Endothelial cell (in vitro differentiated cells): Measurements from ENCODE around the gene DDX28. TPM values are rescaled to one million over a fixed set of nuclear protein-coding genes. Genes with fewer than 3 reads are reported as not detected.
A peak's percentile ranks its signal among the peaks of the same experiment; 100 is the strongest.

ENCODE experiments used
- DNase-seq: peaks from one replicate; pipeline ENCODE4 v3.0.0; 2021; ENCODE audit warnings: low spot score
- H3K27ac Mint-ChIP-seq: one replicate; pipeline ENCODE4 v1.8.0; 2021; ENCODE audit warnings: mixed read lengths, inconsistent platforms; ENCODE audit not compliant: unreplicated experiment
- H3K27me3 Mint-ChIP-seq: one replicate; pipeline ENCODE4 v1.8.0; 2021; ENCODE audit warnings: mild to moderate bottlenecking, moderate library complexity, mixed read lengths, inconsistent platforms; ENCODE audit not compliant: unreplicated experiment
- H3K36me3 Mint-ChIP-seq: one replicate; pipeline ENCODE4 v1.8.0; 2021; ENCODE audit warnings: mild to moderate bottlenecking, low read depth, mixed read lengths, inconsistent platforms; ENCODE audit not compliant: unreplicated experiment
- H3K4me1 Mint-ChIP-seq: one replicate; pipeline ENCODE4 v1.8.0; 2021; ENCODE audit warnings: mild to moderate bottlenecking, mixed read lengths, inconsistent platforms; ENCODE audit not compliant: unreplicated experiment
- H3K4me3 Mint-ChIP-seq: one replicate; pipeline ENCODE4 v1.8.0; 2021; ENCODE audit warnings: mild to moderate bottlenecking, mixed read lengths, inconsistent platforms; ENCODE audit not compliant: unreplicated experiment
- H3K9me3 Mint-ChIP-seq: one replicate; pipeline ENCODE4 v1.8.0; 2021; ENCODE audit warnings: mixed read lengths, inconsistent platforms; ENCODE audit not compliant: unreplicated experiment
- total RNA-seq: library from RNA; stranded (reverse); fragmentation: NEBNext Ultra II Directional; extraction: Animal tissue kit (Norgen Biotek cat#: 25700); gene quantifications from one replicate; pipeline ENCODE4 v1.2.1, GENCODE V29; 2021; ENCODE audit not compliant: unreplicated experiment
- TF ChIP-seq, protein P1 (sequence below): fragments of 200-600 bp; sonication (generic); IDR thresholded peaks from one replicate; pipeline ENCODE4 v1.5.0; 2021; ENCODE audit warnings: antibody characterized with exemption; ENCODE audit not compliant: unreplicated experiment

The DDX28 gene
- total RNA-seq, 1 donor from 2014 or later: 10.3 TPM

DNA sequence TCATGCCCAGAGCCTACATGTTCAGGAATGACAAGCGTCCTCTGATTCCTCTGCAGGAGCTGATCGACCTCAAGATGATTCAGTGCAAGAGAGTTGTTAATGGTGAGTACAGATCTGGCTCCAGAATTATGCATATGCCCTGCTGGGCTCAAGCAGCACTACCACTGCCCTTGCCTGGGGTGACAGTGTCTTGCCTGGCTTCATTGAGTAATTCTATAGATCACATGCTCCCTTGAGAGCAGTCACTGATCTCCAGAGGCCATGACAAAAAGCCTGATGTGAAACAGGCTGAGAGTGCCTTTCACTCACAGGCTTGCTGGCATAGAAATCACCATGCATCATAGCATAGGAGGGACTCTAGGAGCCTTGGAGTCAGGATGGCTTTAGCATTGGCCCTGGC is 26.4 kb upstream of the DDX28 start:
- Mint-ChIP-seq H3K27ac (no peak overlapping the region), H3K4me1 (peaks cover 2% of the 10 kb centered on the region), H3K4me3 (no peak overlapping the region), H3K9me3 (no peaks in the 10 kb centered on the region), H3K36me3 (peaks cover 10% of the 10 kb centered on the region), H3K27me3 (peaks cover 3% of the 10 kb centered on the region)
- TF ChIP-seq, protein P1, sequence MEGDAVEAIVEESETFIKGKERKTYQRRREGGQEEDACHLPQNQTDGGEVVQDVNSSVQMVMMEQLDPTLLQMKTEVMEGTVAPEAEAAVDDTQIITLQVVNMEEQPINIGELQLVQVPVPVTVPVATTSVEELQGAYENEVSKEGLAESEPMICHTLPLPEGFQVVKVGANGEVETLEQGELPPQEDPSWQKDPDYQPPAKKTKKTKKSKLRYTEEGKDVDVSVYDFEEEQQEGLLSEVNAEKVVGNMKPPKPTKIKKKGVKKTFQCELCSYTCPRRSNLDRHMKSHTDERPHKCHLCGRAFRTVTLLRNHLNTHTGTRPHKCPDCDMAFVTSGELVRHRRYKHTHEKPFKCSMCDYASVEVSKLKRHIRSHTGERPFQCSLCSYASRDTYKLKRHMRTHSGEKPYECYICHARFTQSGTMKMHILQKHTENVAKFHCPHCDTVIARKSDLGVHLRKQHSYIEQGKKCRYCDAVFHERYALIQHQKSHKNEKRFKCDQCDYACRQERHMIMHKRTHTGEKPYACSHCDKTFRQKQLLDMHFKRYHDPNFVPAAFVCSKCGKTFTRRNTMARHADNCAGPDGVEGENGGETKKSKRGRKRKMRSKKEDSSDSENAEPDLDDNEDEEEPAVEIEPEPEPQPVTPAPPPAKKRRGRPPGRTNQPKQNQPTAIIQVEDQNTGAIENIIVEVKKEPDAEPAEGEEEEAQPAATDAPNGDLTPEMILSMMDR: no peak
- DNase-seq: no peak

DNA sequence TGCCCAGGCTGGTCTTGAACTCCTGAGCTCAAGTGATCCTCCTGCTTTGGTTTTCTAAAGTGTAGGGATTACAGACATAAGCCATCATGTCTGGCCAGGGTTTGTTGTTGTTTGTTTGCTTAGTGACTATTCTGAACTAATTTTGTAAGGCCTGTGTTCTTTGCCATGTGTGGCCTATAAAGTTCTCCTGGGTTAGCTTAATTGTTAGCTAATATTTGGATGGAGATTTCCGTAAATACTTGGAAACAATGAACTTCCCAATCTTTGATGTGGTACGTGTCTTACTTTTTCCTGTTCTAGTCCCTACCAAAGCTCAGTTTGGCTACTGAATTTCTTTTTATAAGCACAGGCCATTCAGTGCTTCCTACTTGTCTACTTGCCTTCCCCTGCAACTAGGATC is 25.0 kb upstream of the DDX28 start:
- H3K4me3 Mint-ChIP-seq: no peak overlapping the region
- H3K27ac Mint-ChIP-seq: no peak overlapping the region
- no peaks in the 10 kb centered on the region for H3K9me3 Mint-ChIP-seq
- DNase-seq: no peak
- H3K27me3 Mint-ChIP-seq: peaks cover 3% of the 10 kb centered on the region
- peaks cover 2% of the 10 kb centered on the region for H3K4me1 Mint-ChIP-seq
- peaks cover 3% of the 10 kb centered on the region for H3K36me3 Mint-ChIP-seq
- TF ChIP-seq, protein P1: no peak

DNA sequence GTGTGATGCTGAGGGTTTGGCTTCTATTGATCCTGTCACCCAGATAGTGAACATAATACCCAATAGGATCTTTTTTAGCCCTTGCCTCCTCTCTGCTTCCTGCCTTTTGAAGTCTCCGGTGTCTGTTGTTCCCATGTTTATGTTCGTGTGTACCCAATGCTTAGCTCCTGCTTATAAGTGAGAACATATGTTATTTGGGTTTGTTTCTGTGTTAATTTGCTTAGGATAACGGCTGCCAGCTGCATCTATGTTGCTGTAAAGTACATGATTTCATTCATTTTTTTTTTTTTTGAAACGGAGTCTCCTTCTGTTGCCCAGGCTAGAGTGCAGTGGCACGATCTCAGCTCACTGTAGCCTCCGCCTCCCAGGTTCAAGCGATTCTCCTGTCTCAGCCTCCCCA is 23.1 kb upstream of the DDX28 start:
- TF ChIP-seq, protein P1: no peak
- no peak for DNase-seq
- Mint-ChIP-seq H3K4me1 (peaks cover 2% of the 10 kb centered on the region), H3K9me3 (no peaks in the 10 kb centered on the region), H3K36me3 (peaks cover 3% of the 10 kb centered on the region), H3K4me3 (peak overlapping the region; percentile 60), H3K27me3 (peaks cover 5% of the 10 kb centered on the region), H3K27ac (no peak overlapping the region)

DNA sequence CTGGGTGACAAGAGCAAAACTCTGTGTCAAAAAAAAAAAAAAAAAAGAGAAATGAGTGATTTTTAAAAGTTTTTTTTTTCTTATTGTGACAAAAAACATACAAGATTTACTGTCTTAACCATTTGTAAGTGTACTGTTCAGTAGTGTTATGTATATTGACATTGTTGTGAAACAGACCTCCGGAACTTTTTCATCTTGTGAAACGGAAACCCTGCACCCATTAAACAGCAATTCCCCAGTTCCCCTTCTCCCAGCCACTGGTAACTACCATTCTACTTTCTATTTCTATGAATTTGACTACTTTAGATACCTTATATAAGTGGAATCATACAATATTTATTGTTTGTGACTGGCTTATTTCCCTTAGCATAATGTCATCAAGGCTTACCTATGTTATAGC is 18.8 kb upstream of the DDX28 start:
- peaks cover 7% of the 10 kb centered on the region for H3K27me3 Mint-ChIP-seq
- H3K4me1 Mint-ChIP-seq: peaks cover 14% of the 10 kb centered on the region
- no peaks in the 10 kb centered on the region for H3K9me3 Mint-ChIP-seq
- TF ChIP-seq, protein P1: no peak
- no peak overlapping the region for H3K4me3 Mint-ChIP-seq
- peaks cover 8% of the 10 kb centered on the region for H3K36me3 Mint-ChIP-seq
- no peak for DNase-seq
- no peak overlapping the region for H3K27ac Mint-ChIP-seq

DNA sequence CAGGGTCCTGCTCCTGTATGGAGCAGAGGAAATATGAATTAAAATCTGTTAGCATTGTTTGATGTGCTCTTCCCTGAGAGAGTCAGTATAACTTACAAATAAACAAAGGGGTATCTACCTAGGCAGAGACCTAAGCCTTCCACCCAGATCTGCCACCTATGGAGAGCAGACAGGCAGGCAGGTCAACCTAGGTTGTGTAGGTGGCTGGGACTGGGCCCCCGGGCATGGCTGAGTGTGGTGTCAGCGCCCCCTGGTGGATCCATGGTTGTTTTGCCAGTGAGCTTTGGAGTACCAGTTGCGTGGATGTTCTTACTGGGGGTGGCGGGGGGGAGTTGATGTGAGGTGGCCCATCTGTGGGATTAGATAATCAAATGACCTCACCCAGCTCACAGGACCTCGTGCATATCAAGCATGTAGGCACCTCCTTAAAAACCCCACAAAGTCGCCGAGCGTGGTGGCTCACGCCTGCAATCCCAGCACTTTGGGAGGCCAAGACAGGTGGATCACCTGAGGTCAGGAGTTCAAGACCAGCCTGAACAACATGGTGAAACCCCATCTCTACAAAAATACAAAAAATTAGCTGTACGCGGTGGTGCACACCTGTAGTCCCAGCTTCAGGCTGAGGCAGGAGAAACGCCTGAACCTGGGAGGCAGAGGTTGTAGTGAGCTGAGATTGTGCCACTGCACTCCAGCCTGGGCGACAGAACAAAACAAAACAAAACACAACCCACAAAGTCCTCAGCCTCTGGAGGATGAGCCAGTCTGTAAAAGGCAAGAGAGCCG is 17.7 kb upstream of the DDX28 start:
- DNase-seq: peak; percentile 86
- H3K4me3 Mint-ChIP-seq: no peak overlapping the region
- no peaks in the 10 kb centered on the region for H3K9me3 Mint-ChIP-seq
- peaks cover 12% of the 10 kb centered on the region for H3K4me1 Mint-ChIP-seq
- no peak overlapping the region for H3K27ac Mint-ChIP-seq
- H3K27me3 Mint-ChIP-seq: peaks cover 8% of the 10 kb centered on the region
- TF ChIP-seq, protein P1: peak; percentile 90
- H3K36me3 Mint-ChIP-seq: peaks cover 7% of the 10 kb centered on the region
